ENCODE results near the gene ALK. TPM values are rescaled to one million over a fixed set of nuclear protein-coding genes. Genes with fewer than 3 reads are reported as not detected.

The ALK gene
- total and polyA plus RNA-seq, 2 experiments from 2014 or later = 0.35 TPM; not detected in 1

DNA sequence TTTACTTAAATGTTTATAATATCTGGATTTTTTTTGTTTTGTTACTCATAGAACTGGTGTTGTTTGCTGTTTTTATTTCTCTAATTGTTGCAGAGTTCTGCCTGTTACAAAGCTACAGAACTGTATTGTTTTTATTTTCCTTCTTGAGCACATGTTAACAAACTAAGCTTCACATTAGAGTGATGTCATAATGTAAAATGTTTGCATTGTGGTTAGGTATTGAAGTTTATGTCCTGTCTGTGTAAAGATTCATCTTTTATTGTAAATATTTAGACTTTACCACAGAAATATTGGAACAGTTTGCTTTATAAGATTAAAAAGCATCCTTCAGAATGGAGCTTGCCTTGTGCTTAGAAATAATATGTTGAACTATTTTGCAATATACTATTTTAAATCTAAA is 738.5 kb downstream of the ALK start:
- Histone ChIP-seq H3K27me3 (ENCODE audit: insufficient read depth) (no peaks in the 10 kb centered on the region), H2AFZ (no peak overlapping the region), H3K4me3 (no peak overlapping the region), H3K4me1 (ENCODE audit: insufficient read depth) (no peaks in the 10 kb centered on the region), H3K4me2 (no peak overlapping the region), H3F3A (replicated peaks; ENCODE audit: low read depth) (no peaks in the 10 kb centered on the region), H3K9me2 (ENCODE audit: insufficient read depth) (no peaks in the 10 kb centered on the region), H3K36me3 (ENCODE audit: insufficient read depth) (no peaks in the 10 kb centered on the region), H3K79me2 (replicated peaks; ENCODE audit: insufficient read depth) (no peaks in the 10 kb centered on the region), H4K20me1 (replicated peaks; ENCODE audit: insufficient read depth) (no peaks in the 10 kb centered on the region), H3K27ac (ENCODE audit: low read depth) (no peak overlapping the region)
- Mint-ChIP-seq H3K36me3 (ENCODE audit: low read depth) (no peaks in the 10 kb centered on the region), H3K4me3 (no peak overlapping the region), H3K27me3 (ENCODE audit: insufficient read depth, low read depth, poor library complexity) (no peaks in the 10 kb centered on the region), H3K27ac (no peak overlapping the region), H3K4me1 (no peaks in the 10 kb centered on the region), H3K9me3 (peaks cover 5% of the 10 kb centered on the region)
- no peak for DNase-seq (ENCODE audit: low spot score)
- ATAC-seq = no peak
- TF ChIP-seq, protein P1, sequence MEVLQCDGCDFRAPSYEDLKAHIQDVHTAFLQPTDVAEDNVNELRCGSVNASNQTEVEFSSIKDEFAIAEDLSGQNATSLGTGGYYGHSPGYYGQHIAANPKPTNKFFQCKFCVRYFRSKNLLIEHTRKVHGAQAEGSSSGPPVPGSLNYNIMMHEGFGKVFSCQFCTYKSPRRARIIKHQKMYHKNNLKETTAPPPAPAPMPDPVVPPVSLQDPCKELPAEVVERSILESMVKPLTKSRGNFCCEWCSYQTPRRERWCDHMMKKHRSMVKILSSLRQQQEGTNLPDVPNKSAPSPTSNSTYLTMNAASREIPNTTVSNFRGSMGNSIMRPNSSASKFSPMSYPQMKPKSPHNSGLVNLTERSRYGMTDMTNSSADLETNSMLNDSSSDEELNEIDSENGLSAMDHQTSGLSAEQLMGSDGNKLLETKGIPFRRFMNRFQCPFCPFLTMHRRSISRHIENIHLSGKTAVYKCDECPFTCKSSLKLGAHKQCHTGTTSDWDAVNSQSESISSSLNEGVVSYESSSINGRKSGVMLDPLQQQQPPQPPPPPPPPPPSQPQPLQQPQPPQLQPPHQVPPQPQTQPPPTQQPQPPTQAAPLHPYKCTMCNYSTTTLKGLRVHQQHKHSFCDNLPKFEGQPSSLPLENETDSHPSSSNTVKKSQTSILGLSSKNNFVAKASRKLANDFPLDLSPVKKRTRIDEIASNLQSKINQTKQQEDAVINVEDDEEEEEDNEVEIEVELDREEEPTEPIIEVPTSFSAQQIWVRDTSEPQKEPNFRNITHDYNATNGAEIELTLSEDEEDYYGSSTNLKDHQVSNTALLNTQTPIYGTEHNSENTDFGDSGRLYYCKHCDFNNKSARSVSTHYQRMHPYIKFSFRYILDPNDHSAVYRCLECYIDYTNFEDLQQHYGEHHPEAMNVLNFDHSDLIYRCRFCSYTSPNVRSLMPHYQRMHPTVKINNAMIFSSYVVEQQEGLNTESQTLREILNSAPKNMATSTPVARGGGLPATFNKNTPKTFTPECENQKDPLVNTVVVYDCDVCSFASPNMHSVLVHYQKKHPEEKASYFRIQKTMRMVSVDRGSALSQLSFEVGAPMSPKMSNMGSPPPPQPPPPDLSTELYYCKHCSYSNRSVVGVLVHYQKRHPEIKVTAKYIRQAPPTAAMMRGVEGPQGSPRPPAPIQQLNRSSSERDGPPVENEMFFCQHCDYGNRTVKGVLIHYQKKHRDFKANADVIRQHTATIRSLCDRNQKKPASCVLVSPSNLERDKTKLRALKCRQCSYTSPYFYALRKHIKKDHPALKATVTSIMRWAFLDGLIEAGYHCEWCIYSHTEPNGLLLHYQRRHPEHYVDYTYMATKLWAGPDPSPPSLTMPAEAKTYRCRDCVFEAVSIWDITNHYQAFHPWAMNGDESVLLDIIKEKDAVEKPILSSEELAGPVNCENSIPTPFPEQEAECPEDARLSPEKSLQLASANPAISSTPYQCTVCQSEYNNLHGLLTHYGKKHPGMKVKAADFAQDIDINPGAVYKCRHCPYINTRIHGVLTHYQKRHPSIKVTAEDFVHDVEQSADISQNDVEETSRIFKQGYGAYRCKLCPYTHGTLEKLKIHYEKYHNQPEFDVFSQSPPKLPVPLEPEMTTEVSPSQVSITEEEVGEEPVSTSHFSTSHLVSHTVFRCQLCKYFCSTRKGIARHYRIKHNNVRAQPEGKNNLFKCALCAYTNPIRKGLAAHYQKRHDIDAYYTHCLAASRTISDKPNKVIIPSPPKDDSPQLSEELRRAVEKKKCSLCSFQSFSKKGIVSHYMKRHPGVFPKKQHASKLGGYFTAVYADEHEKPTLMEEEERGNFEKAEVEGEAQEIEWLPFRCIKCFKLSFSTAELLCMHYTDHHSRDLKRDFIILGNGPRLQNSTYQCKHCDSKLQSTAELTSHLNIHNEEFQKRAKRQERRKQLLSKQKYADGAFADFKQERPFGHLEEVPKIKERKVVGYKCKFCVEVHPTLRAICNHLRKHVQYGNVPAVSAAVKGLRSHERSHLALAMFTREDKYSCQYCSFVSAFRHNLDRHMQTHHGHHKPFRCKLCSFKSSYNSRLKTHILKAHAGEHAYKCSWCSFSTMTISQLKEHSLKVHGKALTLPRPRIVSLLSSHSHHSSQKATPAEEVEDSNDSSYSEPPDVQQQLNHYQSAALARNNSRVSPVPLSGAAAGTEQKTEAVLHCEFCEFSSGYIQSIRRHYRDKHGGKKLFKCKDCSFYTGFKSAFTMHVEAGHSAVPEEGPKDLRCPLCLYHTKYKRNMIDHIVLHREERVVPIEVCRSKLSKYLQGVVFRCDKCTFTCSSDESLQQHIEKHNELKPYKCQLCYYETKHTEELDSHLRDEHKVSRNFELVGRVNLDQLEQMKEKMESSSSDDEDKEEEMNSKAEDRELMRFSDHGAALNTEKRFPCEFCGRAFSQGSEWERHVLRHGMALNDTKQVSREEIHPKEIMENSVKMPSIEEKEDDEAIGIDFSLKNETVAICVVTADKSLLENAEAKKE (CRISPR knock-in tag; IDR thresholded peaks at IDR 0.05) = no peak
- TF ChIP-seq POLR2AphosphoS5 (IDR thresholded peaks at IDR 0.05; ENCODE audit: low read depth) = no peak
- no peak for TF ChIP-seq CREB1 (CRISPR knock-in tag; IDR thresholded peaks at IDR 0.05; ENCODE audit: low read depth)
- no peak for TF ChIP-seq ZNF114 (CRISPR knock-in tag; IDR thresholded peaks at IDR 0.05)
- no peak for TF ChIP-seq STAT1 (IDR thresholded peaks at IDR 0.05; ENCODE audit: unreplicated experiment)
- TF ChIP-seq, protein P2, sequence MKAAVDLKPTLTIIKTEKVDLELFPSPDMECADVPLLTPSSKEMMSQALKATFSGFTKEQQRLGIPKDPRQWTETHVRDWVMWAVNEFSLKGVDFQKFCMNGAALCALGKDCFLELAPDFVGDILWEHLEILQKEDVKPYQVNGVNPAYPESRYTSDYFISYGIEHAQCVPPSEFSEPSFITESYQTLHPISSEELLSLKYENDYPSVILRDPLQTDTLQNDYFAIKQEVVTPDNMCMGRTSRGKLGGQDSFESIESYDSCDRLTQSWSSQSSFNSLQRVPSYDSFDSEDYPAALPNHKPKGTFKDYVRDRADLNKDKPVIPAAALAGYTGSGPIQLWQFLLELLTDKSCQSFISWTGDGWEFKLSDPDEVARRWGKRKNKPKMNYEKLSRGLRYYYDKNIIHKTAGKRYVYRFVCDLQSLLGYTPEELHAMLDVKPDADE (IDR thresholded peaks at IDR 0.05) = no peak
- TF ChIP-seq, protein P3, sequence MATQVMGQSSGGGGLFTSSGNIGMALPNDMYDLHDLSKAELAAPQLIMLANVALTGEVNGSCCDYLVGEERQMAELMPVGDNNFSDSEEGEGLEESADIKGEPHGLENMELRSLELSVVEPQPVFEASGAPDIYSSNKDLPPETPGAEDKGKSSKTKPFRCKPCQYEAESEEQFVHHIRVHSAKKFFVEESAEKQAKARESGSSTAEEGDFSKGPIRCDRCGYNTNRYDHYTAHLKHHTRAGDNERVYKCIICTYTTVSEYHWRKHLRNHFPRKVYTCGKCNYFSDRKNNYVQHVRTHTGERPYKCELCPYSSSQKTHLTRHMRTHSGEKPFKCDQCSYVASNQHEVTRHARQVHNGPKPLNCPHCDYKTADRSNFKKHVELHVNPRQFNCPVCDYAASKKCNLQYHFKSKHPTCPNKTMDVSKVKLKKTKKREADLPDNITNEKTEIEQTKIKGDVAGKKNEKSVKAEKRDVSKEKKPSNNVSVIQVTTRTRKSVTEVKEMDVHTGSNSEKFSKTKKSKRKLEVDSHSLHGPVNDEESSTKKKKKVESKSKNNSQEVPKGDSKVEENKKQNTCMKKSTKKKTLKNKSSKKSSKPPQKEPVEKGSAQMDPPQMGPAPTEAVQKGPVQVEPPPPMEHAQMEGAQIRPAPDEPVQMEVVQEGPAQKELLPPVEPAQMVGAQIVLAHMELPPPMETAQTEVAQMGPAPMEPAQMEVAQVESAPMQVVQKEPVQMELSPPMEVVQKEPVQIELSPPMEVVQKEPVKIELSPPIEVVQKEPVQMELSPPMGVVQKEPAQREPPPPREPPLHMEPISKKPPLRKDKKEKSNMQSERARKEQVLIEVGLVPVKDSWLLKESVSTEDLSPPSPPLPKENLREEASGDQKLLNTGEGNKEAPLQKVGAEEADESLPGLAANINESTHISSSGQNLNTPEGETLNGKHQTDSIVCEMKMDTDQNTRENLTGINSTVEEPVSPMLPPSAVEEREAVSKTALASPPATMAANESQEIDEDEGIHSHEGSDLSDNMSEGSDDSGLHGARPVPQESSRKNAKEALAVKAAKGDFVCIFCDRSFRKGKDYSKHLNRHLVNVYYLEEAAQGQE (IDR thresholded peaks at IDR 0.05; ENCODE audit: unreplicated experiment) = no peak
- TF ChIP-seq NANOG (IDR thresholded peaks at IDR 0.05; ENCODE audit: borderline replicate concordance) = no peak
- TF ChIP-seq, protein P4, sequence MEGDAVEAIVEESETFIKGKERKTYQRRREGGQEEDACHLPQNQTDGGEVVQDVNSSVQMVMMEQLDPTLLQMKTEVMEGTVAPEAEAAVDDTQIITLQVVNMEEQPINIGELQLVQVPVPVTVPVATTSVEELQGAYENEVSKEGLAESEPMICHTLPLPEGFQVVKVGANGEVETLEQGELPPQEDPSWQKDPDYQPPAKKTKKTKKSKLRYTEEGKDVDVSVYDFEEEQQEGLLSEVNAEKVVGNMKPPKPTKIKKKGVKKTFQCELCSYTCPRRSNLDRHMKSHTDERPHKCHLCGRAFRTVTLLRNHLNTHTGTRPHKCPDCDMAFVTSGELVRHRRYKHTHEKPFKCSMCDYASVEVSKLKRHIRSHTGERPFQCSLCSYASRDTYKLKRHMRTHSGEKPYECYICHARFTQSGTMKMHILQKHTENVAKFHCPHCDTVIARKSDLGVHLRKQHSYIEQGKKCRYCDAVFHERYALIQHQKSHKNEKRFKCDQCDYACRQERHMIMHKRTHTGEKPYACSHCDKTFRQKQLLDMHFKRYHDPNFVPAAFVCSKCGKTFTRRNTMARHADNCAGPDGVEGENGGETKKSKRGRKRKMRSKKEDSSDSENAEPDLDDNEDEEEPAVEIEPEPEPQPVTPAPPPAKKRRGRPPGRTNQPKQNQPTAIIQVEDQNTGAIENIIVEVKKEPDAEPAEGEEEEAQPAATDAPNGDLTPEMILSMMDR (conservative IDR thresholded peaks at IDR 0.05; ENCODE audit: low read depth in 2 of 2) = no peak
- TF ChIP-seq ZNF331 (CRISPR knock-in tag; IDR thresholded peaks at IDR 0.05; ENCODE audit: low read depth) = no peak
- TF ChIP-seq EZH2 (IDR thresholded peaks at IDR 0.05; ENCODE audit: low read depth, unreplicated experiment) = no peak
- TF ChIP-seq EZH2phosphoT487 (IDR thresholded peaks at IDR 0.05; ENCODE audit: unreplicated experiment) = no peak
- TF ChIP-seq JUNB (IDR thresholded peaks at IDR 0.05; ENCODE audit: unreplicated experiment) = no peak
